ENCODE results near the gene RNF11.

DNA sequence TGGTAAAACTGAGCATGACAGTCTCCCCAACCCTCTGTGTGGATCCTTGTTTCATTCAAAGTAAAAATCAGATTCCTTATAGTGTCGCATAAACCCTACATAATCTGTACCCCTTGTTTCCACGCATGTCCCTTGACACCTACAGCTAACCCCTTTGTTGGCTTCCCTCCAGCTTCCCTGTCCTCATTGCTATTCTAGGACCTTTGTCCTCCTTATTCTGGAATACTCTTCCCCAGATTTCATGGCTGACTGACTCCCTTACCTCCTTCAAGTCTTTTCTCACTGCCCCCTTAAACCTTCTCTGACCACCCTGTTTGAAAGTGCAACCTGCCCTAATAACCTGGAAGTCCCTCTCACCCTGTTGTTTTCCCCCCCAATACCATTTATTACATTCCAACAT lies 4.0 kb downstream of the RNF11 start:
- no peak for TF ChIP-seq POLR2A (IDR thresholded peaks at IDR 0.05)
- TF ChIP-seq, protein P1, sequence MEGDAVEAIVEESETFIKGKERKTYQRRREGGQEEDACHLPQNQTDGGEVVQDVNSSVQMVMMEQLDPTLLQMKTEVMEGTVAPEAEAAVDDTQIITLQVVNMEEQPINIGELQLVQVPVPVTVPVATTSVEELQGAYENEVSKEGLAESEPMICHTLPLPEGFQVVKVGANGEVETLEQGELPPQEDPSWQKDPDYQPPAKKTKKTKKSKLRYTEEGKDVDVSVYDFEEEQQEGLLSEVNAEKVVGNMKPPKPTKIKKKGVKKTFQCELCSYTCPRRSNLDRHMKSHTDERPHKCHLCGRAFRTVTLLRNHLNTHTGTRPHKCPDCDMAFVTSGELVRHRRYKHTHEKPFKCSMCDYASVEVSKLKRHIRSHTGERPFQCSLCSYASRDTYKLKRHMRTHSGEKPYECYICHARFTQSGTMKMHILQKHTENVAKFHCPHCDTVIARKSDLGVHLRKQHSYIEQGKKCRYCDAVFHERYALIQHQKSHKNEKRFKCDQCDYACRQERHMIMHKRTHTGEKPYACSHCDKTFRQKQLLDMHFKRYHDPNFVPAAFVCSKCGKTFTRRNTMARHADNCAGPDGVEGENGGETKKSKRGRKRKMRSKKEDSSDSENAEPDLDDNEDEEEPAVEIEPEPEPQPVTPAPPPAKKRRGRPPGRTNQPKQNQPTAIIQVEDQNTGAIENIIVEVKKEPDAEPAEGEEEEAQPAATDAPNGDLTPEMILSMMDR (IDR thresholded peaks at IDR 0.05) = no peak

Data from prostate gland (tissue), 2 donors.